ENCODE results near the gene ZBTB38.

The ZBTB38 gene

DNA sequence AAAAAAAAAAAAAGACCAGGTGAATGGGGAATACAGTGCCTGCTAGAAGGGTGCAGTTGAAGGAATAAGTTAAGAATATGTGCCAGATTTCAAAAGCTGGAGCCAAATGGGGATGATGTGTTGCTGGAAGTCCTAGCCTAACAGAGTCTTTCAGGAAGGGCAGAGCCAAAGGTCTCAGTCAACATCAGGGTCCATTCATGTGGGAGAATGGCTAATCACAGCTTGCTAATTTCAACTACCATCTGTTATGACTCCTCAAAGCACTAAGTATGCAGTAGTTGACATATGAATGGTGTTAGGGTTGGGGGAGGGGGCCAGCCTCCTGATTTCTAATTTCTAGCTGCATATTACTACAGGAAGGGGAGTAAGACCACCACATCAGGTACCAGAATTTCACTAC is 4.4 kb downstream of the ZBTB38 start:
- DNase-seq (ENCODE audit: low spot score): no peak
- in situ Hi-C loops (cut with MboI; ENCODE audit: low pct_unique_long_range_greater_than_20kb, low sequenced_read_pairs, unreplicated experiment): no loop called here

DNA sequence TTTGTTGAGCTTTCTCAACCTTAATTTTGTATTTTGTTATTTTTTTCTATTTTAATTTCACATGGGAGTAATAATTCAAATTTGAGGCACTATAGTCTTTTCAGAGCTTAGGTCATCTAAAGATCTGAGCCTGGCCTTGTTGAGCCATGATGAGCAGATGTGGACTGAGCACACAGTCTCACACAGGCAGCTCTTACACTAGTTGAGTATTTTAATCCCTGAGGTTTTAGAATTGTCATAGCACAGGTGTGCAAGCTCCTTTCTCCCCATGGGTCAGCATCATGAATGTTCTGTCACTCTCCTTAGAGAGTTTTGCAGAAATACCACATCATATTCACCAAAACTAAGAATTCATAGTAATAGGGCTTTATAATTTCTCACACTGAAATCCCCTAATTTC is 4.9 kb downstream of the ZBTB38 start:
- DNase-seq (ENCODE audit: low spot score): no peak
- TF ChIP-seq, protein P1, sequence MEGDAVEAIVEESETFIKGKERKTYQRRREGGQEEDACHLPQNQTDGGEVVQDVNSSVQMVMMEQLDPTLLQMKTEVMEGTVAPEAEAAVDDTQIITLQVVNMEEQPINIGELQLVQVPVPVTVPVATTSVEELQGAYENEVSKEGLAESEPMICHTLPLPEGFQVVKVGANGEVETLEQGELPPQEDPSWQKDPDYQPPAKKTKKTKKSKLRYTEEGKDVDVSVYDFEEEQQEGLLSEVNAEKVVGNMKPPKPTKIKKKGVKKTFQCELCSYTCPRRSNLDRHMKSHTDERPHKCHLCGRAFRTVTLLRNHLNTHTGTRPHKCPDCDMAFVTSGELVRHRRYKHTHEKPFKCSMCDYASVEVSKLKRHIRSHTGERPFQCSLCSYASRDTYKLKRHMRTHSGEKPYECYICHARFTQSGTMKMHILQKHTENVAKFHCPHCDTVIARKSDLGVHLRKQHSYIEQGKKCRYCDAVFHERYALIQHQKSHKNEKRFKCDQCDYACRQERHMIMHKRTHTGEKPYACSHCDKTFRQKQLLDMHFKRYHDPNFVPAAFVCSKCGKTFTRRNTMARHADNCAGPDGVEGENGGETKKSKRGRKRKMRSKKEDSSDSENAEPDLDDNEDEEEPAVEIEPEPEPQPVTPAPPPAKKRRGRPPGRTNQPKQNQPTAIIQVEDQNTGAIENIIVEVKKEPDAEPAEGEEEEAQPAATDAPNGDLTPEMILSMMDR (IDR thresholded peaks at IDR 0.05; ENCODE audit: extremely low read depth, insufficient read depth, missing control alignments): no peak
- in situ Hi-C loops (cut with MboI; ENCODE audit: low pct_unique_long_range_greater_than_20kb, low sequenced_read_pairs, unreplicated experiment): no loop called here

More for the DNA sequence above, 4.4 kb downstream of the ZBTB38 start:
- TF ChIP-seq, protein P1 (IDR thresholded peaks at IDR 0.05; ENCODE audit: extremely low read depth, insufficient read depth, missing control alignments): no peak

DNA sequence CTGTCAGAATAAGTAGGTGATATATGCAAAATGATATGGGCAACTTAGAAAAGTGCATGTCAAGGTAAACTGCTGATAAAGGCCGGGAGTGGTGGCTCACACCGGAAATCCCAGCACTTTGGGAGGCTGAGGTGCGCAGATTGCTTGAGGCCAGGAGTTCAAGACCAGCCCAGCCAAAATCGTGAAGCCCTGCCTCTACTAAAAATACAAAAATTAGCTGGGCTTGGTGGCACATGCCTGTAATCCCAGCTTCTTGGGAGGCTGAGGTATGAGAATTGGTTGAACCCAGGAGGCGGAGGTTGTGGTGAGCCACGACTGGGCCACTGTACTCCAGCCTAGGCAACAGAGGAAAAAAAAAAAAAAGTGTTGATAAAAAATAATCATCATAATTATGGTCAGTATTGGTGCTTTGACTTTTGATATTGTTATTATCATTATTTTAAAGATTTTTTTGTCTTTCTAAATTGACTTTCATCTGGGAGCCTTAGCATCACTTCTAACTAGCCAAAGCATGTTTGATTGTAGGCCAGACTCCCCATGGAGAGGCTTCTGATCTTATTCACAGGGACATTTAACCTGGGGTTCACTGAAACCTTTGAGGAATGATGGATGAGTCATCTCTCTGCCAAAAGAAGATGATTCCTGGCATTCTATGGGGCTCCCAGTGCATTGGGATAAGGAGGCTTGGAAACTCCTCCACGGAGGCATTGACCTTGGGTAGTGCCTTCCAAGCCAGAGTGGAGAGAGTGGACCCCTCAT is 5.6 kb downstream of the ZBTB38 start:
- TF ChIP-seq, protein P1 (IDR thresholded peaks at IDR 0.05; ENCODE audit: extremely low read depth, insufficient read depth, missing control alignments): no peak
- in situ Hi-C loops (cut with MboI; ENCODE audit: low pct_unique_long_range_greater_than_20kb, low sequenced_read_pairs, unreplicated experiment): no loop called here
- no peak for DNase-seq (ENCODE audit: low spot score)

DNA sequence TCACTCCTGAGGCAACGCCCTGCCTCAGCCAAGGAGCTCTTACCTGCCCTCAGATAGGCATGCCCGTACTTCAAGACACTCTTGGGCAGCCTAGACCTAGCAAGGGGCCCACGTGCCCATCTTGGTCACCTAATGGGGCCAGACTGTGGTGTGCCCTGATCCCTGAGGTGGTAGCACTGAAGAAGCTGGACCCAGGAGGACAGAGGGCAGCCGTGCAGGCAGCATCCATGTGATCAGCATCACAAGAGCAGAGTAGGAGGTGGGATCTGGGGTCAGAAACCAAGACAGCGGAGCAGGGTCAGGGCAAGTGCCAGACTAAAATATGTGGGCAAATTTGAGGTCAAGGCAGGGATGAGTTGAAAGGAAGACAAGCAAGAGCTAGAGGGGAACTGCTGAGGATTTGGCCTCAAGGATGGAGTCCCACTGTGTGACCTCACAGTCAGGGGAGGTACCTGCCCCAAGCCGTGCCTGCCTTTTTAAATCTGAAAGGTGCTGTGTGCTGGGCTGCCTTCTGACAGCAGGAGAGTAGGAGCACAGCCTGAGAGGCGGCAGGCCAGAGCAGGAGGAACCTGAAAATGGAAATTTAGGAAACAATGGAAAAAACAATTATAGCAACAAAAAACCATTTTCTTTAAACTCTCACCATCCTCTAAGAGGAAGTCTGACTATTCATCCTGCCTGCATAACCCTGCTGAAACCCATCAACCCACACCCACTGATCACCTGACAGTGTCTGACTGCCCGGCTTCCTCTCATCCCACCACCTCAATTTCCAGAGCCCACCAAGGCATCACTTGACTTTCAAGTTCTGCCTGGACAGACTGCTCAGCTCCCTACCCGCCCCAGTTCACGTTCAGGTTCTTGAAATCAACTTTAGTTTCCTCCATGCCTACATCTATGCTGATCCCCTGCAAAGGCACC is 7.3 kb downstream of the ZBTB38 start:
- in situ Hi-C loops (cut with MboI; ENCODE audit: low pct_unique_long_range_greater_than_20kb, low sequenced_read_pairs, unreplicated experiment): no loop called here
- DNase-seq (ENCODE audit: low spot score): no peak

DNA sequence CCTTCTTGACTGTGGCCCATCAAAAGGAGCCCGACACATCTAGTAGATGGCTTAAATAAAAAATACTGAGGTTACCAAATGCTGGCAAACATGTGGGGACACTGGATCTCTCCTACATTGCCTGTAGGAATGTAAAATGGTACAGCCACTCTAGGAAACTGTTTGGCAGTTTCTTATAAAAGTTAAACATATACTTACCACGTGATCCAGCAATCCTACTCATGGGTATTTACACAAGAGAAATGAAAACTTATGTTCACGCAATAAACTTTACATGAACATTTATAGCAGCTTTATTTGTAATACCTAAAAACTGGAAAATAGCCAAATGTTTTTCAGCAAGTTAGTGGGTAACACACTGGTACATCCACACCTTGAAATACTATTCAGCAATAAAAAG is 9.1 kb downstream of the ZBTB38 start:
- in situ Hi-C loops (cut with MboI; ENCODE audit: low pct_unique_long_range_greater_than_20kb, low sequenced_read_pairs, unreplicated experiment): no loop called here
- TF ChIP-seq, protein P1 (IDR thresholded peaks at IDR 0.05; ENCODE audit: extremely low read depth, insufficient read depth, missing control alignments): no peak
- no peak for DNase-seq (ENCODE audit: low spot score)

More for the DNA sequence above, 7.3 kb downstream of the ZBTB38 start:
- TF ChIP-seq, protein P1 (IDR thresholded peaks at IDR 0.05; ENCODE audit: extremely low read depth, insufficient read depth, missing control alignments): no peak

DNA sequence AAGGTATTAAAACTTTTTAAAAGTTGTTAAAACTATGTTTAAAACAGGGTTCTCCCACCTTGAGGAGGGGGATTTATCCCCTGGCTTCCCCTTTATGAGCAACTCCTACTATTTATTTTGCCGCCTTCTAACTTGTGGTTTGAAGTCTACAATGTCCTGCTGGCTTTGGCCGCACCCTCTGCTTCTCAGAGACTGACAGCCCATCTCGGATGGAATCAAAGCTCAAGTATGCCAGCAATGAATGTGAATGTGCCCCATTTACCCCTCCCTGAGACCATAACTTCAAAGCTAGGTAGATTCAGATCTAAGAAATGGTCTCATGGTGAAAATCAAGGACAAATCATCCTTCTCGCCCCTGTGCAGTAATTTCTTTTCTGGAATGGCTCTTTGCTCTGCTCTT is 10.3 kb downstream of the ZBTB38 start:
- DNase-seq (ENCODE audit: low spot score): no peak
- TF ChIP-seq, protein P1 (IDR thresholded peaks at IDR 0.05; ENCODE audit: extremely low read depth, insufficient read depth, missing control alignments): no peak
- in situ Hi-C loops (cut with MboI; ENCODE audit: low pct_unique_long_range_greater_than_20kb, low sequenced_read_pairs, unreplicated experiment): no loop called here
